GM23248 (cell line): ENCODE measurements around the gene WTAP.

ENCODE experiments used
- EZH2 ChIP-seq: fragments of 200-600 bp; sonication (generic); IDR thresholded peaks from 2 replicates; pipeline ENCODE4 v1.6.1; 2018; ENCODE audit warnings: antibody characterized with exemption, mild to moderate bottlenecking; ENCODE audit not compliant: insufficient read depth, poor library complexity, severe bottlenecking
- EZH2phosphoT487 ChIP-seq: fragments of 200-600 bp; sonication (generic); IDR thresholded peaks from 2 replicates; pipeline ENCODE4 v1.6.1; 2018; ENCODE audit warnings: antibody characterized with exemption, moderate library complexity, mild to moderate bottlenecking, low read depth; ENCODE audit not compliant: insufficient read depth

GRCh38 chr6:159754401-159754800, 27.1 kb downstream of the WTAP start:
- no peak for TF ChIP-seq EZH2phosphoT487
- no peak for TF ChIP-seq EZH2
